GM12878 (cell line): Measurements from ENCODE around the gene KLHL25. TPM values are rescaled to one million over a fixed set of nuclear protein-coding genes. Genes with fewer than 3 reads are reported as not detected.

Source experiments
- ATAC-seq: fragments of 200-7000 bp; cut with Tn5 transposase; 3 replicates; pipeline ENCODE4 v1.9.1; 2020; ENCODE audit warnings: mild to moderate bottlenecking, moderate library complexity
- BruUV-seq: library from RNA; stranded (reverse); fragments of 400-500 nt; replicated peaks from 2 replicates; lab custom pipeline; 2021; lab: Mats Ljungman, UMichigan
- CTCF ChIA-PET: fragments of 300-600 bp; sonication (Branson Sonifier 250); formaldehyde crosslinking; extraction: SDS; loops from one replicate; lab custom pipeline; 2021; ENCODE audit warnings: inconsistent platforms; lab: Yijun Ruan, JAX
- POLR2A ChIA-PET: fragments of 350-600 bp; formaldehyde crosslinking; extraction: SDS; loops from one replicate; lab custom pipeline; 2021; ENCODE audit warnings: inconsistent platforms; lab: Charles Lee
- RAD21 ChIA-PET: fragments of 300-600 bp; sonication (Branson Sonifier 250); formaldehyde crosslinking; loops from one replicate; lab custom pipeline; 2023; ENCODE audit warnings: antibody characterized with exemption; ENCODE audit not compliant: unreplicated experiment; lab: Charles Lee
- SMC1A ChIA-PET: fragments of 300-600 bp; sonication (Branson Sonifier 250); formaldehyde crosslinking; loops from one replicate; lab custom pipeline; 2023; ENCODE audit not compliant: unreplicated experiment, uncharacterized antibody; lab: Charles Lee
- DNase-seq: peaks from one replicate; pipeline ENCODE4 v3.0.0-alpha.2; 2011; ENCODE audit warnings: low read depth, low spot score
- FAIRE-seq: peaks from 3 replicates; lab custom pipeline; 2011; peaks lifted over from hg19 to GRCh38; lab: Jason Lieb, UNC
- H2AFZ ChIP-seq: 2 replicates; pipeline ENCODE4 v1.6.0; 2011; ENCODE audit warnings: low read depth, low read length, control low read depth; ENCODE audit not compliant: control insufficient read depth
- H3K27ac ChIP-seq: 2 replicates; pipeline ENCODE4 v1.5.1; 2011; ENCODE audit warnings: control low read depth; ENCODE audit not compliant: control insufficient read depth, insufficient read depth
- H3K27me3 ChIP-seq, 2 experiments: replicated peaks in 1 of 2; 2 replicates each; pipeline versions ENCODE4 v1.6.0 to v1.6.1; 2011; ENCODE audit warnings: low read length in 1 of 2; ENCODE audit not compliant: control insufficient read depth in 2 of 2, insufficient read depth in 2 of 2
- H3K36me3 ChIP-seq, 2 experiments: 2 replicates each; pipeline ENCODE4 v1.5.1; 2011; ENCODE audit warnings: low read length in 1 of 2; ENCODE audit not compliant: control insufficient read depth in 2 of 2, insufficient read depth in 2 of 2
- H3K4me1 ChIP-seq: 2 replicates; pipeline ENCODE4 v1.6.1; 2011; ENCODE audit warnings: mild to moderate bottlenecking, low read length, moderate library complexity, mixed read lengths; ENCODE audit not compliant: control insufficient read depth, insufficient read depth
- H3K4me2 ChIP-seq: 2 replicates; pipeline ENCODE4 v1.6.0; 2011; ENCODE audit warnings: control low read depth; ENCODE audit not compliant: control insufficient read depth, insufficient read depth
- H3K4me3 ChIP-seq: fragments of 200-600 bp; sonication (generic); 2 replicates; pipeline ENCODE4 v1.5.1; 2016
- H3K79me2 ChIP-seq: 2 replicates; pipeline ENCODE4 v1.6.0; 2011; ENCODE audit warnings: low read length; ENCODE audit not compliant: control insufficient read depth, insufficient read depth
- H3K9ac ChIP-seq: 2 replicates; pipeline ENCODE4 v1.8.0; 2011; ENCODE audit warnings: low read length, control low read depth, mixed read lengths; ENCODE audit not compliant: control insufficient read depth, insufficient read depth
- H3K9me3 ChIP-seq: replicated peaks from 3 replicates; pipeline ENCODE4 v1.5.1; 2011; ENCODE audit warnings: mild to moderate bottlenecking, low read length; ENCODE audit not compliant: control insufficient read depth, insufficient read depth
- H4K20me1 ChIP-seq: 2 replicates; pipeline ENCODE4 v1.6.0; 2011; ENCODE audit not compliant: control insufficient read depth, insufficient read depth
- POLR2A ChIP-seq: IDR thresholded peaks from 2 replicates; pipeline ENCODE4 v1.6.1; 2011; ENCODE audit warnings: low read depth, mild to moderate bottlenecking, low read length
- ZBED1 ChIP-seq: IDR thresholded peaks from 2 replicates; pipeline ENCODE4 v1.6.1; 2016; ENCODE audit warnings: borderline replicate concordance
- WGBS: methylation state at CpG from one replicate; pipeline ENCODE4 v1.1.6; 2016; ENCODE audit warnings: low lambda C conversion rate; ENCODE audit not compliant: insufficient replicate concordance, insufficient coverage; ENCODE audit errors: missing lambda C conversion rate; 5-methylcytosine and 5-hydroxymethylcytosine counted together
- in situ Hi-C: fragments of 300-500 bp; cut with MboI; formaldehyde crosslinking; loops from 9 replicates; pipeline ENCODE4 v1.14.3; 2018; ENCODE audit warnings: mixed read lengths
- intact Hi-C: fragments of 100-400 bp; cut with micrococcal nuclease; formaldehyde crosslinking; loops from one replicate; pipeline ENCODE4 v1.14.2; 2022; ENCODE audit not compliant: unreplicated experiment
- polyA plus RNA-seq, 11 experiments: library from polyadenylated mRNA; depleted of rRNA in 4 of 11; unstranded in 6 of 11; stranded (reverse) in 5 of 11; fragments of >200 nt; fragmentation: Nextera tagmentation in 4 of 11; fragmentation: Illumina TruSeq in 1 of 11; extraction: Ambion mirVana in 4 of 11; extraction: Trizol in 1 of 11; gene quantifications; 1 replicate in 1 of 11; 2 replicates in 10 of 11; pipeline versions ENCODE4 v1.2.1 to v1.2.3, GENCODE V29; 2011 to 2016; ENCODE audit warnings: inconsistent platforms in 2 of 11, missing spikeins in 2 of 11, low read depth in 1 of 11
- total RNA-seq, 4 experiments: library from RNA; depleted of rRNA in 3 of 4; stranded (reverse); fragments of >200 nt in 3 of 4; fragmentation: Illumina TruSeq in 1 of 4; extraction: Trizol in 1 of 4; gene quantifications; 2 replicates each; pipeline versions ENCODE4 v1.2.1 to v1.2.3, GENCODE V29; 2013 to 2021
- TF ChIP-seq, protein P1 (sequence below): IDR thresholded peaks from 2 replicates; pipeline ENCODE4 v1.6.1; 2011; ENCODE audit warnings: mild to moderate bottlenecking, low read depth, low read length, moderate library complexity; ENCODE audit not compliant: insufficient replicate concordance

KLHL25 gene
- total and polyA plus RNA-seq, 10 of the 15 experiments (the other 5 are each of a cell fraction or from before 2014, with no cell fraction given) = 0.04 to 3.0 (median 2.1) TPM; not detected in 1

DNA sequence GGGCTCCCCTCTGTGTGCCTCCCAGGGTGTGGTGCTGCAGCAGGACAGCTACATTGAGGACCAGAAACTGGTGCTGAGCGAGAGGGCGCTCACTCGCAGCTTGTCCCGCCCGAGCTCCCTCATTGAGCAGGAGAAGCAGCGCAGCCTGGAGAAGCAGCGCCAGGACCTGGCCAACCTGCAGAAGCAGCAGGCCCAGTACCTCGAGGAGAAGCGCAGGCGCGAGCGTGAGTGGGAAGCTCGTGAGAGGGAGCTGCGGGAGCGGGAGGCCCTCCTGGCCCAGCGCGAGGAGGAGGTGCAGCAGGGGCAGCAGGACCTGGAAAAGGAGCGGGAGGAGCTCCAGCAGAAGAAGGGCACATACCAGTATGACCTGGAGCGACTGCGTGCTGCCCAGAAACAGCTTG, 53.7 kb downstream of the KLHL25 start:
- in situ Hi-C loops (no loop called here), intact Hi-C loops (no loop called here)
- WGBS = over 99% methylated on average over 20 of the region's 20 CpGs
- no TSS peak for BruUV-seq
- Histone ChIP-seq H3K27me3 (no peaks in the 10 kb centered on the region), H3K4me2 (no peak overlapping the region), H4K20me1 (no peaks in the 10 kb centered on the region), H3K79me2 (no peaks in the 10 kb centered on the region), H3K36me3 (peaks cover 33 to 44% of the 10 kb centered on the region in 2 experiments), H3K4me3 (no peak overlapping the region), H2AFZ (no peak overlapping the region), H3K9ac (no peak overlapping the region), H3K27ac (no peak overlapping the region), H3K4me1 (no peaks in the 10 kb centered on the region), H3K9me3 (no peaks in the 10 kb centered on the region)
- FAIRE-seq (no peak), DNase-seq (no peak), ATAC-seq (no peak)
- CTCF ChIA-PET = interaction anchor here (0.9 to 1.3 kb wide), 3 partner anchors 11 kb away, joined by 3 to 4 read pairs (median 3); no protein-coding TSS in a partner anchor
- POLR2A ChIA-PET = no interaction called here
- SMC1A ChIA-PET = interaction anchor here (0.9 kb wide), 1 partner anchor 37 kb away, joined by 4 read pairs; no protein-coding TSS in a partner anchor
- RAD21 ChIA-PET = interaction anchor here (0.9 kb wide), 1 partner anchor 8 kb away, joined by 3 read pairs; no protein-coding TSS in a partner anchor
- peak; percentile 44; the same call in 1 of the 2 replicates for TF ChIP-seq POLR2A
- TF ChIP-seq, protein P1, sequence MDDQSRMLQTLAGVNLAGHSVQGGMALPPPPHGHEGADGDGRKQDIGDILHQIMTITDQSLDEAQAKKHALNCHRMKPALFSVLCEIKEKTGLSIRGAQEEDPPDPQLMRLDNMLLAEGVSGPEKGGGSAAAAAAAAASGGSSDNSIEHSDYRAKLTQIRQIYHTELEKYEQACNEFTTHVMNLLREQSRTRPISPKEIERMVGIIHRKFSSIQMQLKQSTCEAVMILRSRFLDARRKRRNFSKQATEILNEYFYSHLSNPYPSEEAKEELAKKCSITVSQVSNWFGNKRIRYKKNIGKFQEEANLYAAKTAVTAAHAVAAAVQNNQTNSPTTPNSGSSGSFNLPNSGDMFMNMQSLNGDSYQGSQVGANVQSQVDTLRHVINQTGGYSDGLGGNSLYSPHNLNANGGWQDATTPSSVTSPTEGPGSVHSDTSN = no peak

DNA sequence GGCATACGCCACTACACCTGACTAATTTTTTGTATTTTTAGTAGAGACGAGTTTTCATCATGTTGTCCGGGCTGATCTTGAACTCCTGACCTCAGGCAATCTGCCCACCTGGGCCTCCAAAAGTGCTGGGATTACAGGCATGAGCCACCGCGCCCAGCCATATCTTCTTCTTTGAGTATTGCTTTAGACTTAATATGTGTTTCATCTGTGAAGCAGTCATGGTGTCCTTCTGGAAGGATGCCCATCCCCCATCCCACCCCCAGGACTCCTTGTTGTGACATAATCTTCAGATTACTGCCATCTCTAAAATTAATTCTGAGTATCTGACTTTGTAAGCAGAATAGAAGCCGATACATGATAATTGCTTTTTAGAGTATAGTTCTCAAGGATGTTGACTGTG, 57.7 kb downstream of the KLHL25 start:
- Histone ChIP-seq H3K4me1 (no peaks in the 10 kb centered on the region), H3K27me3 (no peaks in the 10 kb centered on the region), H3K9me3 (peaks cover 3% of the 10 kb centered on the region; the same call in 2 of the 3 replicates), H3K4me2 (no peak overlapping the region), H3K4me3 (no peak overlapping the region), H3K9ac (no peak overlapping the region), H2AFZ (no peak overlapping the region), H3K36me3 (peaks cover 13 to 35% of the 10 kb centered on the region in 2 experiments), H3K79me2 (no peaks in the 10 kb centered on the region), H3K27ac (no peak overlapping the region), H4K20me1 (no peaks in the 10 kb centered on the region)
- ATAC-seq (no peak), DNase-seq (no peak), FAIRE-seq (no peak)
- TF ChIP-seq ZBED1 = no peak
- CTCF ChIA-PET = no interaction called here
- SMC1A ChIA-PET = no interaction called here
- POLR2A ChIA-PET = no interaction called here
- WGBS = 98% methylated on average over 6 of the region's 6 CpGs
- RAD21 ChIA-PET = no interaction called here
- intact Hi-C loops = no loop called here
- in situ Hi-C loops = no loop called here
- BruUV-seq = TSS peak; percentile 31
